NOMO-1 (cell line): ENCODE results near the gene UCK1.

Experiments used
- DNase-seq, 2 experiments: peaks; one replicate each; lab custom pipeline; 2025; ENCODE audit not compliant: unreplicated experiment in 2 of 2; lab: John Stamatoyannopoulos, UW

The UCK1 gene

GRCh38 chr9:131478421-131478868 is 52.6 kb downstream of the UCK1 start:
- no peak for DNase-seq

DNA sequence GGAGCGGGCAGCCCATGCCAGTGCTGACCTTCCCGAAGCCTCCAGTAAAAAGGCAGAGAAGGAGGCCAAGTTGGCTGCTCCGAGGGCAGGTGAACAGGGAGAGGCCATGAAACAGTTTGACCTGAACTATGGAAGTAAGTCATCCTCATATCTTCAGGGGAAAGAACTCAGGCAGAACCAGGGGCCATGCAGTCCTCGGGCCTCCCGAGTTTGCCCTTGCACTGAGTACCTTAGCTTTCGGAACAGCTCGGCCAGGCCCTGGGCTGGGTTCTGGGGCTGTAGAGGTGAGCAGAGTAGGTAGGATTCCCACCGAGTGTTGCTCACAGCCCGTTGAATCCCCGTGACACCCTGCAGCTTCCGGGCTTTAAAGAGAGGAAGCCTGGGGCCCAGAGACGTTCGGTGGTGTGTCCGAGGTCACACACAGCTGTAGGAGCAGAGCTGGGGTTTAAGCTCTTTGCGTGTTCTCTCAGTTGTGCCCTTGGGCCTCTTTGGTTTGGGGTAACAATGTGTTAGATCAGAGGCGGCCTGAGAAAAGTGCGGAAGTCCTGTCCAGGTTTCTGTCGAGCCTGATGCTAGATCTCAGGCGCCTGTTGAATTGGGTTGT is 53.1 kb downstream of the UCK1 start:
- no peak for DNase-seq

DNA sequence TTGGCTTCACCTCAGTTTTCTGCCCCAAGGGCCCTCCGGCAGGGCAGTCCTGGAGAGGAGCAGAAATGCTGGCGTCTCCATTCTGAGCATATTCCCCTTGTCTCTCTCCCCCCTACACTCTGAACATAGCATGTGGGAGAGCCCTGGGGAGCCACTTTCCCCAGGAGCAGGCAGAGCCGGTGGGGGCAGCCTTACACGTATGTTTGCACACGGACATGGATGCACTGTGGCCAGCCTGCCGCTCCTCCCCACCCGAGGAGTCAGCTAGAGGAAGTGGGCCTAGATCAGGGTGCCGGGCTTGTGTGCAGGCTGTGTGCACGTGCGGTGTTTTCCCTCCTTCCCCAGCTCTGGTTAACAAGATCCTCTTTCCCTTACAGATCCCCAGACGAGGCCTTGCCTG is 53.7 kb downstream of the UCK1 start:
- DNase-seq, result no peak

DNA sequence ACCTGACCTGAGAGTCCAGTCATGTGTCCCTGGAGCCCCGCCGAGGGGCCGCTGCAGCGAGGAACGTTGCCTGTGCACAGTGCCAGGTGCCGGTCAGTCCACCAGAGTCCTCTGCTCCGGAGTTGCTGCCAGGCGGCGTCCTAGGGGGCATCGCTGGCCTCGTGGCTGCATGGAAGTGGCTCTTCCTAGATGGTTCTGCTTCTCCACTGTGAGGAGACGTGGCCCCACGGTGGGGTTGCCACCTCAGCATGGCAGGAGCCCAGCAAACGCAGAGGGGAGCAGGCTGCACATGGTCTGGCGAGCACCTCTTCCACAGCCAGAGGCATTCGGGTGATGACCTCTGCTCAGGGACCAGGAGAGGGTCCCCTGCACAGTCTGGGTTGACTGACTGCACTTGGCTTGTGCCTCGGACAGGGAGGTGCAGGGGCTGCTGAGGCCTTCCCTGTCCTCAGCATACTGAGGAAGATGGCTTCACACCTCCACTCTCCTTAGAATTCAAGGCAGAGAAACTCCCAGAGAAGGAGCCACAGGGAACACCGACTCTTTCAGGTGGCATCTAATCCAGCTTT is 54.2 kb downstream of the UCK1 start:
- no peak for DNase-seq

DNA sequence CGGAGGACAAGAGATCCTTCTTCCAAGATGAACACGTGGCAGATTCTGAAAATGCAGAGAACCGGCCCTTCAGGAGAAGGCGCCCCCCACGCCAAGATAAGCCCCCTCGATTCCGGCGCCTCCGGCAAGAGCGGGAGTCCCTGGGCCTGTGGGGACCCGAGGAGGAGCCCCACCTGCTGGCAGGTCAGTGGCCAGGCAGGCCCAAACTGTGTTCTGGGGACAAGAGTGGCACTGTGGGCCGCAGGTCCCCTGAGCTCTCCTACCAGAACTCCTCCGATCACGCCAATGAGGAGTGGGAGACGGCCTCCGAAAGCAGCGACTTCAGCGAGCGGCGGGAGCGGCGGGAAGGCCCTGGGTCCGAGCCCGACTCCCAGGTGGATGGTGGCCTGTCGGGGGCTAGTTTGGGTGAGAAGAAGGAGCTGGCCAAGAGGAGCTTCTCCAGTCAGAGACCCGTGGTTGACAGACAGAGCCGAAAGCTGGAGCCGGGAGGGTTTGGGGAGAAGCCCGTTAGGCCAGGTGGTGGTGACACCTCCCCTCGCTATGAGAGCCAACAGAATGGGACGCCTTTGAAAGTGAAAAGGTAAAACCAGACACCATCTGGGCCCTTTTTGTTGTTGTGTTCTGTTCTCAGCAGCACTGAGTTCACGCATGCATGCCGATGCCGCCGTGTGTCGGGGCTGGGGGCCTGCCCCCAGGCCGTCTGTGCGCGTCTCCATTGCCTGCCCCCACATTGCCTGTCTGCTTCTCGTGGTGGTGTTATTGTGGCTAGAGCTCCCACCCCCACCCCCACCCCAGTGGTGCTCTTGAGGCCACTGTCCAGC is 54.9 kb downstream of the UCK1 start:
- no peak for DNase-seq

GRCh38 chr9:131475111-131475955 is 55.7 kb downstream of the UCK1 start:
- DNase-seq, result no peak

DNA sequence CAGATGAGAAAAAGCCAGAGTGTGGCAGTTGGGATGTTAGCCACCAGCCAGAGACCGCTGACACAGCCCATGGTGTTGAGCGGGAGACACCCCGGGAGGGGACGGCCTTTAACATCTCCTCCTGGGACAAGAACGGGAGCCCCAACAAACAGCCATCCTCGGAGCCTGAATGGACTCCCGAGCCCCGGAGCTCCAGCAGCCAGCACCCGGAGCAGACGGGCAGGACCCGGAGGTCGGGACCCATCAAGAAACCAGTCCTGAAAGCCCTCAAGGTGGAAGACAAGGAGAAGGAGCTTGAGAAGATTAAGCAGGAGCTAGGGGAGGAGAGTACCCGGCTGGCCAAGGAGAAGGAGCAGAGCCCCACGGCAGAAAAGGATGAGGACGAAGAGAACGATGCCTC is 56.4 kb downstream of the UCK1 start:
- DNase-seq, result no peak

GRCh38 chr9:131473891-131474290 is 57.2 kb downstream of the UCK1 start:
- DNase-seq, result no peak
